ENCODE data around the gene GPR61.

GRCh38 chr1:109586055-109586454 is 46.4 kb downstream of the GPR61 start:
- no peak for TF ChIP-seq CTCF (IDR thresholded peaks at IDR 0.05; ENCODE audit: low read depth, low read length)
- no peak for TF ChIP-seq POLR2A (IDR thresholded peaks at IDR 0.05; ENCODE audit: extremely low read depth, insufficient read length)
- no peak for TF ChIP-seq MYC (IDR thresholded peaks at IDR 0.05; ENCODE audit: low read depth, low read length)
- no peak for TF ChIP-seq MAX (IDR thresholded peaks at IDR 0.05; ENCODE audit: low read depth, low read length)
